H1 (cell line): ENCODE measurements around the gene MAP2K2. TPM values are rescaled to one million over a fixed set of nuclear protein-coding genes. Genes with fewer than 3 reads are reported as not detected.

Experiments used
- CTCF ChIA-PET: fragments of 300-600 bp; sonication (Branson Sonifier 250); formaldehyde crosslinking; loops from one replicate; lab custom pipeline; 2021; ENCODE audit not compliant: partially characterized antibody; lab: Charles Lee
- POLR2A ChIA-PET: fragments of 300-600 bp; sonication (Branson Sonifier 250); formaldehyde crosslinking; loops from one replicate; lab custom pipeline; 2021; ENCODE audit warnings: inconsistent platforms; ENCODE audit not compliant: partially characterized antibody; lab: Charles Lee
- DNase-seq, 2 experiments: peaks; one replicate each; pipeline versions ENCODE4 v3.0.0 to v3.0.0-alpha.2; 2010 to 2022; ENCODE audit warnings: low spot score in 2 of 2, low read depth in 1 of 2, mixed read lengths in 1 of 2
- FAIRE-seq: peaks from 2 replicates; lab custom pipeline; 2011; peaks lifted over from hg19 to GRCh38; lab: Jason Lieb, UNC
- H2AFZ ChIP-seq: 2 replicates; pipeline ENCODE4 v1.8.1; 2012; ENCODE audit warnings: low read length, inconsistent platforms
- H2AK5ac ChIP-seq: 2 replicates; pipeline ENCODE4 v1.6.1; 2013; ENCODE audit warnings: low read depth, low read length
- H2BK120ac ChIP-seq: replicated peaks from 2 replicates; pipeline ENCODE3; 2013; ENCODE audit warnings: low read depth, low read length, inconsistent platforms
- H2BK12ac ChIP-seq: 2 replicates; pipeline ENCODE4 v1.6.1; 2013; ENCODE audit warnings: low read depth, low read length
- H2BK15ac ChIP-seq: 2 replicates; pipeline ENCODE4 v1.6.1; 2013; ENCODE audit warnings: low read length
- H2BK20ac ChIP-seq: 2 replicates; pipeline ENCODE4 v1.6.1; 2013; ENCODE audit warnings: low read length
- H2BK5ac ChIP-seq: 2 replicates; pipeline ENCODE4 v1.6.1; 2013; ENCODE audit warnings: low read depth, low read length
- H3K14ac ChIP-seq: 2 replicates; pipeline ENCODE4 v1.6.1; 2013; ENCODE audit warnings: inconsistent platforms; ENCODE audit not compliant: insufficient read length
- H3K18ac ChIP-seq: 2 replicates; pipeline ENCODE4 v1.6.1; 2013; ENCODE audit warnings: low read length; ENCODE audit errors: extremely low read depth
- H3K23ac ChIP-seq: 2 replicates; pipeline ENCODE4 v1.6.1; 2013; ENCODE audit warnings: inconsistent platforms; ENCODE audit not compliant: insufficient read length
- H3K23me2 ChIP-seq: 2 replicates; pipeline ENCODE4 v1.6.1; 2013; ENCODE audit warnings: low read depth, low read length
- H3K27ac ChIP-seq: 2 replicates; pipeline ENCODE4 v1.6.1; 2011; ENCODE audit warnings: low read depth, low read length, inconsistent platforms
- H3K27me3 ChIP-seq, 4 experiments: replicated peaks in 1 of 4; 1 replicate in 1 of 4; 2 replicates in 3 of 4; pipeline versions ENCODE4 v1.6.1 to v1.8.1; 2011 to 2013; ENCODE audit warnings: low read length in 3 of 4, mild to moderate bottlenecking in 3 of 4, inconsistent platforms in 2 of 4, mixed read lengths in 2 of 4, moderate library complexity in 1 of 4; ENCODE audit not compliant: control insufficient read depth in 3 of 4, insufficient read depth in 3 of 4; ENCODE audit errors: extremely low read depth in 1 of 4
- H3K36me3 ChIP-seq, 4 experiments: 2 replicates each; pipeline versions ENCODE4 v1.6.1 to v1.8.1; 2011 to 2013; ENCODE audit warnings: mild to moderate bottlenecking in 4 of 4, low read length in 3 of 4, moderate library complexity in 2 of 4, control low read depth in 1 of 4, inconsistent platforms in 1 of 4; ENCODE audit not compliant: insufficient read depth in 4 of 4, control insufficient read depth in 2 of 4
- H3K4ac ChIP-seq: replicated peaks from 2 replicates; pipeline ENCODE3; 2013; ENCODE audit warnings: low read length, low read depth, mixed read lengths, inconsistent platforms; ENCODE audit not compliant: insufficient read length
- H3K4me1 ChIP-seq, 4 experiments: replicated peaks in 1 of 4; 1 replicate in 1 of 4; 2 replicates in 3 of 4; pipeline versions ENCODE4 v1.6.1 to v1.8.1; 2011 to 2013; ENCODE audit warnings: low read length in 3 of 4, inconsistent platforms in 2 of 4, mixed read lengths in 1 of 4; ENCODE audit not compliant: insufficient read depth in 4 of 4, control insufficient read depth in 3 of 4
- H3K4me2 ChIP-seq, 2 experiments: 2 replicates each; pipeline versions ENCODE4 v1.6.1 to v1.8.1; 2011 to 2013; ENCODE audit warnings: low read depth in 2 of 2, low read length in 2 of 2, control low read depth in 1 of 2, inconsistent platforms in 1 of 2, mild to moderate bottlenecking in 1 of 2; ENCODE audit not compliant: insufficient read depth in 1 of 2
- H3K4me3 ChIP-seq, 4 experiments: fragments of 200-600, 300-600 bp in 1 of 4; sonication (generic), shearing (Covaris generic), sonication (Bioruptor Twin) in 1 of 4; 2 replicates each; pipeline versions ENCODE4 v1.5.1 to v1.8.1; 2011 to 2016; ENCODE audit warnings: low read length in 4 of 4, low read depth in 3 of 4, control low read depth in 2 of 4, inconsistent platforms in 2 of 4, mild to moderate bottlenecking in 2 of 4, mixed read lengths in 1 of 4, moderate library complexity in 1 of 4; ENCODE audit not compliant: insufficient read depth in 2 of 4; ENCODE audit errors: extremely low read depth in 1 of 4
- H3K56ac ChIP-seq: replicated peaks from 2 replicates; pipeline ENCODE3; 2013; ENCODE audit warnings: low read depth, mild to moderate bottlenecking, mixed read lengths, low read length, inconsistent platforms; ENCODE audit not compliant: insufficient read length
- H3K79me1 ChIP-seq: 2 replicates; pipeline ENCODE4 v1.6.1; 2013; ENCODE audit warnings: low read depth, low read length, control low read depth
- H3K79me2 ChIP-seq, 2 experiments: 2 replicates each; pipeline versions ENCODE4 v1.6.1 to v1.8.1; 2012 to 2013; ENCODE audit warnings: low read length in 2 of 2, mild to moderate bottlenecking in 2 of 2, inconsistent platforms in 1 of 2; ENCODE audit not compliant: insufficient read depth in 2 of 2, control insufficient read depth in 1 of 2
- H3K9ac ChIP-seq, 4 experiments: replicated peaks in 1 of 4; 1 replicate in 1 of 4; 2 replicates in 3 of 4; pipeline versions ENCODE4 v1.6.1 to v1.8.1; 2011 to 2013; ENCODE audit warnings: low read depth in 3 of 4, low read length in 3 of 4, control low read depth in 2 of 4, mild to moderate bottlenecking in 2 of 4, moderate library complexity in 2 of 4, inconsistent platforms in 1 of 4; ENCODE audit errors: extremely low read depth in 1 of 4
- H3K9me3 ChIP-seq, 2 experiments: 2 replicates each; pipeline versions ENCODE4 v1.6.1 to v1.8.1; 2012 to 2013; ENCODE audit warnings: mild to moderate bottlenecking in 2 of 2, moderate library complexity in 2 of 2, control low read depth in 1 of 2, inconsistent platforms in 1 of 2, low read depth in 1 of 2, low read length in 1 of 2, mixed read lengths in 1 of 2; ENCODE audit not compliant: insufficient read depth in 2 of 2
- H4K20me1 ChIP-seq, 2 experiments: replicated peaks in 1 of 2; 2 replicates each; pipeline versions ENCODE3 to v1.8.1; 2011 to 2013; ENCODE audit warnings: inconsistent platforms in 2 of 2, low read length in 2 of 2, mild to moderate bottlenecking in 1 of 2; ENCODE audit not compliant: insufficient read depth in 2 of 2, control insufficient read depth in 1 of 2
- H4K5ac ChIP-seq: 2 replicates; pipeline ENCODE4 v1.6.1; 2013; ENCODE audit warnings: low read length, low read depth, mixed read lengths, inconsistent platforms; ENCODE audit not compliant: insufficient read length
- H4K8ac ChIP-seq: 2 replicates; pipeline ENCODE4 v1.8.0; 2013; ENCODE audit warnings: mild to moderate bottlenecking, moderate library complexity, low read length, inconsistent platforms; ENCODE audit not compliant: insufficient read depth; ENCODE audit errors: extremely low read depth
- H4K91ac ChIP-seq: replicated peaks from 2 replicates; pipeline ENCODE3; 2013; ENCODE audit warnings: low read length, mixed read lengths, inconsistent platforms; ENCODE audit not compliant: insufficient read length
- BCL11A ChIP-seq, 2 experiments: IDR thresholded peaks; one replicate each; pipeline ENCODE4 v1.6.1; 2011; ENCODE audit warnings: low read depth in 2 of 2, low read length in 2 of 2, mild to moderate bottlenecking in 2 of 2
- BRCA1 ChIP-seq: IDR thresholded peaks from 2 replicates; pipeline ENCODE4 v1.6.1; 2012; ENCODE audit warnings: low read depth, low read length, improper control_type of control experiment
- CEBPB ChIP-seq: IDR thresholded peaks from 2 replicates; pipeline ENCODE4 v1.6.1; 2012; ENCODE audit warnings: low read depth, low read length
- FOSL1 ChIP-seq: IDR thresholded peaks from 2 replicates; pipeline ENCODE4 v1.6.1; 2011; ENCODE audit warnings: mild to moderate bottlenecking, low read depth, low read length, moderate library complexity; ENCODE audit not compliant: insufficient read depth
- POU5F1 ChIP-seq: IDR thresholded peaks from 2 replicates; pipeline ENCODE4 v1.6.1; 2011; ENCODE audit warnings: low read depth, mild to moderate bottlenecking, low read length, moderate library complexity
- TAF7 ChIP-seq: optimal IDR thresholded peaks from 2 replicates; pipeline ENCODE3; 2011; ENCODE audit warnings: low read depth, mild to moderate bottlenecking, inconsistent platforms, low read length, moderate library complexity, borderline replicate concordance
- WGBS, 2 experiments: shearing (Covaris generic) in 1 of 2; methylation state at CpG; one replicate each; pipeline versions ENCODE4 v1.1.6 to v1.1.7; 2013 to 2015; ENCODE audit warnings: low lambda C conversion rate in 2 of 2, mixed read lengths in 2 of 2, inconsistent platforms in 1 of 2, low coverage in 1 of 2, missing lambda C conversion rate in 1 of 2; ENCODE audit not compliant: insufficient replicate concordance in 2 of 2, insufficient coverage in 1 of 2, insufficient read length in 1 of 2; ENCODE audit errors: extremely low coverage in 1 of 2, missing lambda C conversion rate in 1 of 2; 5-methylcytosine and 5-hydroxymethylcytosine counted together
- polyA plus RNA-seq, 7 experiments: library from polyadenylated mRNA; depleted of rRNA in 3 of 7; stranded (reverse) in 5 of 7; unstranded in 2 of 7; fragments of >200 nt in 5 of 7; fragments of 200-250 nt in 2 of 7; gene quantifications; 1 replicate in 5 of 7; 2 replicates in 1 of 7; 4 replicates in 1 of 7; pipeline versions ENCODE4 v1.2.1 to v1.2.3, GENCODE V29; 2011 to 2013; ENCODE audit warnings: missing spikeins in 2 of 7, mixed read lengths in 2 of 7
- total RNA-seq: library from RNA; stranded (reverse); fragmentation: NEBNext Ultra II Directional; extraction: Animal tissue kit (Norgen Biotek cat#: 25700); gene quantifications from 2 replicates; pipeline ENCODE4 v1.2.1, GENCODE V29; 2021

Gene MAP2K2
- total and polyA plus RNA-seq, 2 of the 8 experiments (the other 6 are each of a cell fraction or from before 2014, with no cell fraction given) = 111 to 162 TPM

- H3K4me1 ChIP-seq = peaks cover 0 to 13% (median 8%) of the 10 kb centered on the region in 4 experiments; a peak in 5 of 7 replicates
- H4K8ac ChIP-seq = no peak overlapping the region; the same call in 1 of the 2 replicates
- no peak overlapping the region for H3K4ac ChIP-seq
- peak overlapping the region; percentile 23 to 93 (median 40); a peak in 7 of 8 replicates for H3K4me3 ChIP-seq
- H3K23ac ChIP-seq = no peak overlapping the region
- H3K36me3 ChIP-seq = no peaks in the 10 kb centered on the region
- H3K14ac ChIP-seq = no peak overlapping the region
- ChIA-PET CTCF (no interaction called here), POLR2A (no interaction called here)
- no peak overlapping the region for H4K5ac ChIP-seq
- H3K9me3 ChIP-seq = no peaks in the 10 kb centered on the region
- H3K9ac ChIP-seq = no peak overlapping the region
- peak overlapping the region; percentile 66 to 68 for H3K4me2 ChIP-seq
- H3K18ac ChIP-seq = no peak overlapping the region
- FAIRE-seq (no peak), DNase-seq (no peak)
- H2AK5ac ChIP-seq = no peak overlapping the region
- no peak overlapping the region for H2BK120ac ChIP-seq
- no peak overlapping the region for H2BK12ac ChIP-seq
- H4K91ac ChIP-seq = no peak overlapping the region
- 0% methylated on average over 9 of the region's 58 CpGs; no CpG with 5 or more reads in 1 of the 2 experiments for WGBS, 2 experiments
- no peak overlapping the region for H2BK15ac ChIP-seq
- H2BK5ac ChIP-seq = no peak overlapping the region
- H3K27me3 ChIP-seq = peaks cover 10 to 24% (median 22%) of the 10 kb centered on the region in 4 experiments
- no peak overlapping the region for H2AFZ ChIP-seq
- no peak overlapping the region for H3K27ac ChIP-seq
- H2BK20ac ChIP-seq = no peak overlapping the region
- no peak overlapping the region for H3K56ac ChIP-seq
- H3K79me1 ChIP-seq = peaks cover 2% of the 10 kb centered on the region; the same call in 1 of the 2 replicates
- H3K79me2 ChIP-seq = peaks cover 14 to 26% of the 10 kb centered on the region in 2 experiments; a peak in 3 of 4 replicates
- peaks cover 7 to 13% of the 10 kb centered on the region in 2 experiments for H4K20me1 ChIP-seq
- TF ChIP-seq BCL11A (IDR thresholded peaks at IDR 0.05; ENCODE audit: low read depth in 2 of 2, low read length in 2 of 2) (no peak), TAF7 (no peak), BRCA1 (no peak), FOSL1 (no peak), CEBPB (no peak), POU5F1 (no peak)
- H3K23me2 ChIP-seq = peaks cover 6% of the 10 kb centered on the region; the same call in 1 of the 2 replicates
Measured at GRCh38 chr19:4067396-4068046, 56.4 kb downstream of the MAP2K2 start.
